A549 (cell line): ENCODE results near the gene TNRC6B. TPM values are rescaled to one million over a fixed set of nuclear protein-coding genes. Genes with fewer than 3 reads are reported as not detected.

Experiments
- ATAC-seq, 2 experiments: fragments of 200-7000 bp in 1 of 2; fragments of >200 bp in 1 of 2; cut with Nextera tagmentation in 1 of 2; cut with Tn5 transposase in 1 of 2; 3 replicates each; pipeline versions ENCODE4 v1.8.0 to v1.9.1; 2018 to 2020; ENCODE audit warnings: mild to moderate bottlenecking in 1 of 2, moderate library complexity in 1 of 2
- CTCF ChIA-PET: fragments of 300-600 bp; sonication (Branson Sonifier 250); formaldehyde crosslinking; extraction: SDS; loops from one replicate; lab custom pipeline; 2021; ENCODE audit warnings: antibody characterized with exemption, inconsistent platforms; lab: Yijun Ruan, JAX
- POLR2A ChIA-PET: fragments of 350-600 bp; formaldehyde crosslinking; extraction: SDS; loops from one replicate; lab custom pipeline; 2021; ENCODE audit warnings: antibody characterized with exemption, inconsistent platforms; lab: Yijun Ruan, JAX
- DNase-seq, 2 experiments: peaks; one replicate each; pipeline versions ENCODE4 v3.0.0 to v3.0.0-alpha.2; 2011 to 2016; ENCODE audit warnings: low read depth in 1 of 2, low spot score in 1 of 2
- FAIRE-seq: peaks from 2 replicates; lab custom pipeline; 2011; peaks lifted over from hg19 to GRCh38; lab: Jason Lieb, UNC
- H3K27ac ChIP-seq, 2 experiments: fragments of >200 bp; sonication (Bioruptor Twin); formaldehyde crosslinking; 3 replicates each; pipeline ENCODE4 v1.5.1; 2016 to 2017
- H3K4me1 ChIP-seq: fragments of >200 bp; sonication (Bioruptor Twin); formaldehyde crosslinking; 3 replicates; pipeline ENCODE4 v1.6.1; 2016
- H3K4me2 ChIP-seq: fragments of >200 bp; sonication (Bioruptor Twin); formaldehyde crosslinking; 3 replicates; pipeline ENCODE4 v1.6.1; 2016
- H3K4me3 ChIP-seq: fragments of >200 bp; sonication (Bioruptor Twin); formaldehyde crosslinking; 3 replicates; pipeline ENCODE4 v1.5.1; 2016
- H3K9me3 ChIP-seq: fragments of >200 bp; sonication (Bioruptor Twin); formaldehyde crosslinking; 3 replicates; pipeline ENCODE4 v1.6.1; 2016
- ATOH8 ChIP-seq: fragments of 250-450 bp; sonication (Bioruptor Pico); IDR thresholded peaks from 2 replicates; pipeline ENCODE4 v1.5.0; 2020; ENCODE audit warnings: low read depth, mild to moderate bottlenecking, moderate library complexity
- BHLHE40 ChIP-seq: IDR thresholded peaks from 2 replicates; pipeline ENCODE4 v1.6.1; 2012; ENCODE audit warnings: low read depth, low read length, inconsistent platforms
- CBX2 ChIP-seq: fragments of 200-600 bp; sonication (generic); IDR thresholded peaks from 2 replicates; pipeline ENCODE4 v1.6.1; 2016; ENCODE audit warnings: low read depth, mild to moderate bottlenecking, borderline replicate concordance
- CBX8 ChIP-seq: fragments of 200-600 bp; sonication (generic); IDR thresholded peaks from 2 replicates; pipeline ENCODE4 v1.6.1; 2016
- CHD2 ChIP-seq: fragments of 150-350 bp; IDR thresholded peaks from 2 replicates; pipeline ENCODE4 v1.6.1; 2014; ENCODE audit warnings: low read length; ENCODE audit not compliant: partially characterized antibody
- EHF ChIP-seq: fragments of 250-450 bp; sonication (Bioruptor Pico); IDR thresholded peaks from 2 replicates; pipeline ENCODE4 v1.5.0; 2020; ENCODE audit warnings: mild to moderate bottlenecking
- EHMT2 ChIP-seq: fragments of 200-600 bp; sonication (generic); IDR thresholded peaks from 2 replicates; pipeline ENCODE4 v1.6.1; 2016; ENCODE audit warnings: antibody characterized with exemption, low read depth, mild to moderate bottlenecking, moderate library complexity
- ELK1 ChIP-seq: fragments of 150-350 bp; IDR thresholded peaks from 2 replicates; pipeline ENCODE4 v1.6.1; 2014; ENCODE audit warnings: low read depth, mild to moderate bottlenecking, low read length
- FOXS1 ChIP-seq: fragments of 250-450 bp; sonication (Bioruptor Pico); IDR thresholded peaks from 2 replicates; pipeline ENCODE4 v1.5.0; 2020; ENCODE audit warnings: mild to moderate bottlenecking, moderate library complexity
- GATA3 ChIP-seq: IDR thresholded peaks from 2 replicates; pipeline ENCODE4 v1.6.1; 2012; ENCODE audit warnings: borderline replicate concordance
- HES2 ChIP-seq: fragments of >200 bp; sonication (Bioruptor Twin); formaldehyde crosslinking; IDR thresholded peaks from 2 replicates; pipeline ENCODE4 v1.6.1; 2016
- JUN ChIP-seq, 2 experiments: fragments of >200 bp; sonication (Bioruptor Twin); formaldehyde crosslinking; IDR thresholded peaks; 2 replicates in 1 of 2; 3 replicates in 1 of 2; pipeline ENCODE4 v1.6.1; 2016 to 2017
- JUNB ChIP-seq: fragments of >200 bp; sonication (Bioruptor Twin); formaldehyde crosslinking; IDR thresholded peaks from 2 replicates; pipeline ENCODE4 v1.6.1; 2016
- KDM1A ChIP-seq: fragments of 200-600 bp; sonication (generic); IDR thresholded peaks from 2 replicates; pipeline ENCODE4 v1.6.1; 2016; ENCODE audit warnings: low read depth, mild to moderate bottlenecking
- MAX ChIP-seq: IDR thresholded peaks from 2 replicates; pipeline ENCODE4 v1.6.1; 2012
- NPAS2 ChIP-seq: fragments of 250-450 bp; sonication (Bioruptor Pico); IDR thresholded peaks from 2 replicates; pipeline ENCODE4 v1.8.0; 2022; ENCODE audit warnings: mild to moderate bottlenecking, moderate library complexity, borderline replicate concordance
- NR3C1 ChIP-seq: fragments of >200 bp; sonication (Bioruptor Twin); formaldehyde crosslinking; IDR thresholded peaks from 3 replicates; pipeline ENCODE4 v1.6.1; 2017
- PBX3 ChIP-seq: IDR thresholded peaks from 2 replicates; pipeline ENCODE4 v1.6.1; 2012
- POLR2A ChIP-seq: IDR thresholded peaks from 2 replicates; pipeline ENCODE4 v1.6.1; 2012; ENCODE audit warnings: mild to moderate bottlenecking, low read length
- POLR2AphosphoS2 ChIP-seq: conservative IDR thresholded peaks from 2 replicates; pipeline ENCODE4 v1.6.1; 2012; ENCODE audit warnings: low read length, improper control_type of control experiment, inconsistent platforms
- RARB ChIP-seq: fragments of 250-450 bp; sonication (Bioruptor Pico); IDR thresholded peaks from 2 replicates; pipeline ENCODE4 v1.8.0; 2021; ENCODE audit warnings: mild to moderate bottlenecking, moderate library complexity
- REST ChIP-seq: fragments of 200-600 bp; sonication (generic); IDR thresholded peaks from 2 replicates; pipeline ENCODE4 v1.6.1; 2016; ENCODE audit warnings: antibody characterized with exemption, mild to moderate bottlenecking, moderate library complexity
- RFX5 ChIP-seq: fragments of 450-650 bp; IDR thresholded peaks from 2 replicates; pipeline ENCODE4 v1.7.1; 2014; ENCODE audit warnings: antibody characterized with exemption, mild to moderate bottlenecking, moderate library complexity
- SMC3 ChIP-seq: fragments of >200 bp; sonication (Bioruptor Twin); formaldehyde crosslinking; IDR thresholded peaks from 3 replicates; pipeline ENCODE4 v1.6.1; 2018; ENCODE audit warnings: inconsistent platforms
- TFCP2L1 ChIP-seq: fragments of 250-450 bp; sonication (Bioruptor Pico); IDR thresholded peaks from 2 replicates; pipeline ENCODE4 v1.5.0; 2021; ENCODE audit warnings: mild to moderate bottlenecking
- TP53 ChIP-seq: fragments of 250-450 bp; sonication (Bioruptor Pico); IDR thresholded peaks from 2 replicates; pipeline ENCODE4 v1.5.0; 2021; ENCODE audit warnings: mild to moderate bottlenecking, moderate library complexity
- ZC3H11A ChIP-seq: fragments of 450-650 bp; IDR thresholded peaks from 2 replicates; pipeline ENCODE4 v1.6.1; 2014; ENCODE audit warnings: antibody characterized with exemption, mild to moderate bottlenecking
- ZFP36 ChIP-seq: fragments of 450-650 bp; IDR thresholded peaks from 2 replicates; pipeline ENCODE4 v1.6.1; 2014; ENCODE audit warnings: borderline replicate concordance; ENCODE audit not compliant: partially characterized antibody
- ZSCAN20 ChIP-seq: fragments of 250-450 bp; sonication (Bioruptor Pico); IDR thresholded peaks from 2 replicates; pipeline ENCODE4 v1.8.0; 2022; ENCODE audit warnings: mild to moderate bottlenecking, moderate library complexity
- WGBS: methylation state at CpG from one replicate; pipeline ENCODE4 v1.1.6; 2017; ENCODE audit errors: missing lambda C conversion rate; 5-methylcytosine and 5-hydroxymethylcytosine counted together
- polyA plus RNA-seq, 4 experiments: library from polyadenylated mRNA; depleted of rRNA in 3 of 4; stranded (reverse); fragments of >200 nt; fragmentation: RNase III in 1 of 4; extraction: RNeasy Plus Mini Kit Qiagen cat#74134 plus additional on column Dnase treatment in 1 of 4; gene quantifications; 2 replicates in 3 of 4; 3 replicates in 1 of 4; pipeline ENCODE4 v1.2.3, GENCODE V29; 2011 to 2017

TNRC6B gene
- polyA plus RNA-seq, 2 of the 4 experiments (the other 2 are of a cell fraction): 4.9 to 5.0 TPM

- ChIA-PET CTCF (interaction anchor here (1.0 kb wide), 1 partner anchor 13 kb away, joined by 3 read pairs; no protein-coding TSS in a partner anchor), POLR2A (no interaction called here)
- DNase-seq: no peak
- no peak for TF ChIP-seq EHF (CRISPR knock-in tag)
- no peak for TF ChIP-seq JUN (IDR thresholded peaks at IDR 0.05)
- no peak for TF ChIP-seq NR3C1
- no peak for TF ChIP-seq ZC3H11A
- TF ChIP-seq SMC3: no peak
- H3K4me1 ChIP-seq: peaks cover 2% of the 10 kb centered on the region; the same call in 1 of the 3 replicates
- 85% methylated on average over 3 of the region's 3 CpGs for WGBS
- no peak for FAIRE-seq
- H3K27ac ChIP-seq: no peak overlapping the region
- H3K4me3 ChIP-seq: no peak overlapping the region
- no peak for ATAC-seq
- no peaks in the 10 kb centered on the region for H3K9me3 ChIP-seq
- no peak overlapping the region for H3K4me2 ChIP-seq
These were observed 37.5 kb downstream of the TNRC6B start for GRCh38 chr22:40215266-40215665.

- DNase-seq (no peak), ATAC-seq (no peak), FAIRE-seq (no peak)
- Histone ChIP-seq H3K9me3 (no peaks in the 10 kb centered on the region), H3K4me2 (no peak overlapping the region), H3K27ac (no peak overlapping the region), H3K4me3 (no peak overlapping the region), H3K4me1 (peaks cover 9% of the 10 kb centered on the region; the same call in 1 of the 3 replicates)
- 94% methylated on average over 11 of the region's 11 CpGs for WGBS
- TF ChIP-seq FOXS1: no peak
- TF ChIP-seq ZSCAN20 (CRISPR knock-in tag): no peak
- TF ChIP-seq KDM1A: no peak
- TF ChIP-seq PBX3: no peak
- TF ChIP-seq CBX8: no peak
- TF ChIP-seq ZFP36: no peak
- TF ChIP-seq POLR2AphosphoS2: no peak
- no peak for TF ChIP-seq NR3C1
- no peak for TF ChIP-seq EHMT2
- CTCF ChIA-PET: interaction anchor here (1.0 kb wide), 1 partner anchor 14 kb away, joined by 3 read pairs; no protein-coding TSS in a partner anchor
- POLR2A ChIA-PET: no interaction called here
These were observed 38.5 kb downstream of the TNRC6B start for GRCh38 chr22:40216041-40216756.

GRCh38 chr22:40218152-40218551, 40.4 kb downstream of the TNRC6B start:
- Histone ChIP-seq H3K4me3 (no peak overlapping the region), H3K4me1 (peaks cover 9% of the 10 kb centered on the region; the same call in 1 of the 3 replicates), H3K4me2 (no peak overlapping the region), H3K9me3 (no peaks in the 10 kb centered on the region), H3K27ac (no peak overlapping the region)
- WGBS: 90% methylated on average over 4 of the region's 4 CpGs
- ChIA-PET POLR2A (no interaction called here), CTCF (interaction anchor here (0.7 kb wide), 1 partner anchor 755 kb away, joined by 3 read pairs; no protein-coding TSS in a partner anchor)
- DNase-seq (no peak), ATAC-seq (no peak), FAIRE-seq (no peak)
- TF ChIP-seq RARB (CRISPR knock-in tag) (no peak), POLR2A (no peak), CHD2 (no peak), CBX2 (no peak), TP53 (CRISPR knock-in tag) (no peak), HES2 (no peak), GATA3 (no peak), REST (no peak), RFX5 (no peak), CBX8 (no peak), TFCP2L1 (CRISPR knock-in tag) (no peak), JUNB (no peak), MAX (no peak), ELK1 (no peak), ATOH8 (CRISPR knock-in tag) (no peak), BHLHE40 (no peak), NPAS2 (CRISPR knock-in tag) (no peak)
